Peyer's patch (tissue), 4 donors: ENCODE data around the gene TAS2R43. TPM values are rescaled to one million over a fixed set of nuclear protein-coding genes. Genes with fewer than 3 reads are reported as not detected.
"Not testable (repeated sequence)": the region's sequence is repeated elsewhere in the genome, so short reads cannot be mapped to it uniquely, and the experiment has no call there.

Experiments
- DNase-seq, 3 donors: peaks; one replicate each; pipeline ENCODE4 v3.0.0-alpha.2; 2017 to 2019
- H3K27ac ChIP-seq, 4 donors: fragments of 200-600 bp; sonication (generic); one replicate each; pipeline ENCODE4 v1.5.1; 2016 to 2019
- H3K27me3 ChIP-seq, 2 donors: fragments of 200-600 bp; sonication (generic); one replicate each; pipeline ENCODE4 v1.5.1; 2019
- H3K36me3 ChIP-seq, 3 donors: fragments of 200-600 bp; sonication (generic); one replicate each; pipeline ENCODE4 v1.5.1; 2016 to 2019
- H3K4me1 ChIP-seq, 4 donors: fragments of 200-600 bp; sonication (generic); one replicate each; pipeline ENCODE4 v1.5.1; 2016 to 2019
- H3K4me3 ChIP-seq, 4 donors: fragments of 200-600 bp; sonication (generic); 1 replicate in 3 of 4; 2 replicates in 1 of 4; pipeline ENCODE4 v1.5.1; 2016 to 2019; ENCODE audit warnings: mild to moderate bottlenecking in 1 of 4
- H3K9me3 ChIP-seq, 4 donors: fragments of 200-600 bp; sonication (generic); one replicate each; pipeline ENCODE4 v1.5.1; 2016 to 2019; ENCODE audit warnings: mild to moderate bottlenecking in 1 of 4
- POLR2A ChIP-seq, 2 donors: fragments of 450-650 bp; IDR thresholded peaks; one replicate each; pipeline ENCODE4 v1.5.1; 2017; ENCODE audit warnings: antibody characterized with exemption in 2 of 2, mild to moderate bottlenecking in 2 of 2, moderate library complexity in 2 of 2
- total RNA-seq, 4 donors: library from RNA; depleted of rRNA; stranded (reverse); fragments of >200 nt; gene quantifications; one replicate each; pipeline ENCODE4 v1.1.0, GENCODE V29; 2016
- TF ChIP-seq, protein P1 (sequence below), 6 experiments: fragments of 450-650 bp in 4 of 6; fragments of 200-600 bp in 2 of 6; sonication (generic) in 1 of 6; IDR thresholded peaks; one replicate each; pipeline ENCODE4 v1.5.1; 2017 to 2019; ENCODE audit warnings: antibody characterized with exemption in 6 of 6, mild to moderate bottlenecking in 3 of 6, moderate library complexity in 1 of 6

The TAS2R43 gene
- total RNA-seq, 4 donors from 2014 or later, result 2.1 to 7.4 (median 5.7) TPM

GRCh38 chr12:11078246-11078645 lies 13.9 kb downstream of the TAS2R43 start:
- H3K9me3 ChIP-seq, result peaks cover 0 to 9% (median 0%) of the 10 kb centered on the region in 4 donors
- TF ChIP-seq POLR2A (IDR thresholded peaks at IDR 0.05), result no peak
- TF ChIP-seq, protein P1, sequence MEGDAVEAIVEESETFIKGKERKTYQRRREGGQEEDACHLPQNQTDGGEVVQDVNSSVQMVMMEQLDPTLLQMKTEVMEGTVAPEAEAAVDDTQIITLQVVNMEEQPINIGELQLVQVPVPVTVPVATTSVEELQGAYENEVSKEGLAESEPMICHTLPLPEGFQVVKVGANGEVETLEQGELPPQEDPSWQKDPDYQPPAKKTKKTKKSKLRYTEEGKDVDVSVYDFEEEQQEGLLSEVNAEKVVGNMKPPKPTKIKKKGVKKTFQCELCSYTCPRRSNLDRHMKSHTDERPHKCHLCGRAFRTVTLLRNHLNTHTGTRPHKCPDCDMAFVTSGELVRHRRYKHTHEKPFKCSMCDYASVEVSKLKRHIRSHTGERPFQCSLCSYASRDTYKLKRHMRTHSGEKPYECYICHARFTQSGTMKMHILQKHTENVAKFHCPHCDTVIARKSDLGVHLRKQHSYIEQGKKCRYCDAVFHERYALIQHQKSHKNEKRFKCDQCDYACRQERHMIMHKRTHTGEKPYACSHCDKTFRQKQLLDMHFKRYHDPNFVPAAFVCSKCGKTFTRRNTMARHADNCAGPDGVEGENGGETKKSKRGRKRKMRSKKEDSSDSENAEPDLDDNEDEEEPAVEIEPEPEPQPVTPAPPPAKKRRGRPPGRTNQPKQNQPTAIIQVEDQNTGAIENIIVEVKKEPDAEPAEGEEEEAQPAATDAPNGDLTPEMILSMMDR (IDR thresholded peaks at IDR 0.05), result no peak
- no peak for DNase-seq
- H3K4me1 ChIP-seq, result no peaks in the 10 kb centered on the region
- no peaks in the 10 kb centered on the region for H3K27me3 ChIP-seq
- H3K4me3 ChIP-seq, result no peak overlapping the region
- H3K36me3 ChIP-seq, result no peaks in the 10 kb centered on the region
- H3K27ac ChIP-seq, result no peak overlapping the region

- Histone ChIP-seq H3K27me3 (no peaks in the 10 kb centered on the region), H3K27ac (no peak overlapping the region), H3K4me3 (no peak overlapping the region), H3K9me3 (no peaks in the 10 kb centered on the region), H3K36me3 (no peaks in the 10 kb centered on the region), H3K4me1 (no peaks in the 10 kb centered on the region)
- no peak for DNase-seq
- TF ChIP-seq, protein P1 (IDR thresholded peaks at IDR 0.05), result no peak
- TF ChIP-seq POLR2A (IDR thresholded peaks at IDR 0.05), result no peak
Measured at GRCh38 chr12:11075642-11076041, 16.5 kb downstream of the TAS2R43 start.

- Histone ChIP-seq H3K27ac (no peak overlapping the region), H3K36me3 (no peaks in the 10 kb centered on the region), H3K4me1 (no peaks in the 10 kb centered on the region), H3K27me3 (no peaks in the 10 kb centered on the region), H3K9me3 (no peaks in the 10 kb centered on the region), H3K4me3 (no peak overlapping the region)
- no peak for DNase-seq
- no peak for TF ChIP-seq POLR2A (IDR thresholded peaks at IDR 0.05)
- TF ChIP-seq, protein P1 (IDR thresholded peaks at IDR 0.05), result no peak
Measured at GRCh38 chr12:11071414-11071813, 20.7 kb downstream of the TAS2R43 start.

GRCh38 chr12:11070999-11071398 lies 21.1 kb downstream of the TAS2R43 start:
- Histone ChIP-seq H3K9me3 (no peaks in the 10 kb centered on the region), H3K27ac (no peak overlapping the region), H3K27me3 (no peaks in the 10 kb centered on the region), H3K36me3 (no peaks in the 10 kb centered on the region), H3K4me3 (no peak overlapping the region), H3K4me1 (no peaks in the 10 kb centered on the region)
- DNase-seq, result no peak
- TF ChIP-seq, protein P1 (IDR thresholded peaks at IDR 0.05), result no peak
- no peak for TF ChIP-seq POLR2A (IDR thresholded peaks at IDR 0.05)

- no peak for DNase-seq
- no peaks in the 10 kb centered on the region for H3K27me3 ChIP-seq
- H3K27ac ChIP-seq, result no peak overlapping the region
- no peak overlapping the region for H3K4me3 ChIP-seq
- H3K4me1 ChIP-seq, result no peaks in the 10 kb centered on the region
- no peaks in the 10 kb centered on the region for H3K36me3 ChIP-seq
- TF ChIP-seq, protein P1 (IDR thresholded peaks at IDR 0.05), result no peak
- TF ChIP-seq POLR2A (IDR thresholded peaks at IDR 0.05), result no peak
- no peaks in the 10 kb centered on the region for H3K9me3 ChIP-seq
Measured at GRCh38 chr12:11069854-11070365, 22.2 kb downstream of the TAS2R43 start.

GRCh38 chr12:11067514-11067913 lies 24.6 kb downstream of the TAS2R43 start:
- no peak for DNase-seq
- Histone ChIP-seq H3K27me3 (no peaks in the 10 kb centered on the region), H3K9me3 (no peaks in the 10 kb centered on the region), H3K36me3 (no peaks in the 10 kb centered on the region), H3K4me3 (no peak overlapping the region), H3K27ac (no peak overlapping the region), H3K4me1 (no peaks in the 10 kb centered on the region)
- TF ChIP-seq, protein P1 (IDR thresholded peaks at IDR 0.05), result no peak
- no peak for TF ChIP-seq POLR2A (IDR thresholded peaks at IDR 0.05)

DNA sequence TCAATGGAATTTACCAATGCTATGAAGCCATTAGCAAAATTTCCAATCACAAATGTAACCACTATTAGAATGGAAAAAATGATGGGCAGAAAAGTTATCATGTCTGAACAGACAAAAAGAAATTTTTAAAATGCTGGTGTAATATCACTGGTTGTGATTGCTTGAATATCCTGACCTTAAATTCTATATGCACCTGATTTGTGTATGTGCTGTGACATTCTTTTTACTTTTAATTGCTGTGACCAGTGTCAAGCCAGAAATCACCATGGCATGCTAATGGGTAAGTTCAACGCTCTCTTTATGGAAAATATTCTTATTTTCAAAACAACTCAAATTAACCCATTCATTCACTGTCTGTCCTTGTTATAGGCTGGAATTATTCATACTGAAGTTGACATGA lies 29.9 kb downstream of the TAS2R43 start, which contains the start of gene TAS2R46:
Gene TAS2R46 (minus strand): TSS at position 101 of the 400 bp plus-strand sequence. CDS start 0 bp downstream, at position 101.
- DNase-seq, H3K4me3 ChIP-seq, H3K4me1 ChIP-seq, H3K27ac ChIP-seq, H3K9me3 ChIP-seq, H3K27me3 ChIP-seq, H3K36me3 ChIP-seq: not testable (repeated sequence)
